GM12891 (cell line): ENCODE measurements around the gene MNX1.

Experiments
- DNase-seq: peaks from one replicate; pipeline ENCODE4 v3.0.0; 2011; ENCODE audit warnings: low spot score; ENCODE audit not compliant: insufficient read length
- FAIRE-seq: peaks from 2 replicates; lab custom pipeline; 2011; peaks lifted over from hg19 to GRCh38; lab: Jason Lieb, UNC
- PAX5 ChIP-seq: IDR thresholded peaks from 2 replicates; pipeline ENCODE4 v1.6.1; 2011; ENCODE audit warnings: low read length, moderate library complexity, mild to moderate bottlenecking; ENCODE audit not compliant: insufficient read depth, severe bottlenecking
- POLR2A ChIP-seq: IDR thresholded peaks from 2 replicates; pipeline ENCODE4 v1.6.1; 2011; ENCODE audit warnings: low read depth, low read length, control low read depth
- POLR2AphosphoS5 ChIP-seq: IDR thresholded peaks from 2 replicates; pipeline ENCODE4 v1.6.1; 2011; ENCODE audit warnings: low read depth, low read length, control low read depth
- POU2F2 ChIP-seq: IDR thresholded peaks from 2 replicates; pipeline ENCODE4 v1.6.1; 2011; ENCODE audit warnings: low read depth, mild to moderate bottlenecking, control low read depth, low read length, moderate library complexity
- SPI1 ChIP-seq: IDR thresholded peaks from 2 replicates; pipeline ENCODE4 v1.6.1; 2011; ENCODE audit warnings: low read depth, low read length, control low read depth
- TAF1 ChIP-seq: IDR thresholded peaks from 2 replicates; pipeline ENCODE4 v1.6.1; 2011; ENCODE audit warnings: low read depth, low read length, control low read depth

The MNX1 gene

GRCh38 chr7:156994417-156994816, 16.0 kb downstream of the MNX1 start:
- DNase-seq (no peak), FAIRE-seq (no peak)
- no peak for TF ChIP-seq SPI1
- no peak for TF ChIP-seq POLR2AphosphoS5
- TF ChIP-seq TAF1, result no peak
- no peak for TF ChIP-seq POU2F2
- TF ChIP-seq PAX5, result no peak
- TF ChIP-seq POLR2A, result no peak

GRCh38 chr7:156993925-156994235, 16.6 kb downstream of the MNX1 start:
- DNase-seq (no peak), FAIRE-seq (no peak)
- no peak for TF ChIP-seq POU2F2
- TF ChIP-seq SPI1, result no peak
- no peak for TF ChIP-seq PAX5
- no peak for TF ChIP-seq POLR2AphosphoS5
- TF ChIP-seq POLR2A, result no peak
- TF ChIP-seq TAF1, result no peak

- no peak for DNase-seq
- no peak for FAIRE-seq
- no peak for TF ChIP-seq POLR2AphosphoS5
- no peak for TF ChIP-seq PAX5
- TF ChIP-seq SPI1, result no peak
Measured at GRCh38 chr7:156993021-156993924, 17.2 kb downstream of the MNX1 start.

GRCh38 chr7:156989766-156990535, 20.5 kb downstream of the MNX1 start:
- DNase-seq (no peak), FAIRE-seq (no peak)
- TF ChIP-seq POLR2AphosphoS5 (no peak), TAF1 (no peak), SPI1 (no peak), POU2F2 (no peak), PAX5 (no peak), POLR2A (no peak)

- no peak for TF ChIP-seq POU2F2
- FAIRE-seq (no peak), DNase-seq (no peak)
Measured at GRCh38 chr7:156988343-156989185, 21.9 kb downstream of the MNX1 start.

GRCh38 chr7:156986378-156986777, 24.1 kb downstream of the MNX1 start:
- FAIRE-seq, result no peak
- no peak for DNase-seq
- TF ChIP-seq POLR2AphosphoS5, result no peak
- no peak for TF ChIP-seq SPI1
- TF ChIP-seq PAX5, result no peak

GRCh38 chr7:156985101-156985992, 25.1 kb downstream of the MNX1 start:
- DNase-seq (no peak), FAIRE-seq (no peak)
- TF ChIP-seq SPI1 (no peak), POLR2A (no peak), POU2F2 (no peak), PAX5 (no peak), POLR2AphosphoS5 (no peak), TAF1 (no peak)

GRCh38 chr7:156984174-156984891, 26.1 kb downstream of the MNX1 start:
- no peak for TF ChIP-seq POLR2A
- TF ChIP-seq PAX5, result no peak
- TF ChIP-seq SPI1, result no peak
- TF ChIP-seq POU2F2, result no peak
- no peak for TF ChIP-seq TAF1
- TF ChIP-seq POLR2AphosphoS5, result no peak
- DNase-seq (no peak), FAIRE-seq (no peak)

GRCh38 chr7:156979711-156980110, 30.8 kb downstream of the MNX1 start:
- no peak for DNase-seq
- no peak for FAIRE-seq
- TF ChIP-seq SPI1 (no peak), TAF1 (no peak), PAX5 (no peak), POLR2AphosphoS5 (no peak), POLR2A (no peak)
